ENCODE results near the gene UQCC2.

UQCC2 gene

GRCh38 chr6:33690766-33691165 lies 20.7 kb downstream of the UQCC2 start:
- DNase-seq (ENCODE audit: low read depth in 2 of 2): no peak

DNA sequence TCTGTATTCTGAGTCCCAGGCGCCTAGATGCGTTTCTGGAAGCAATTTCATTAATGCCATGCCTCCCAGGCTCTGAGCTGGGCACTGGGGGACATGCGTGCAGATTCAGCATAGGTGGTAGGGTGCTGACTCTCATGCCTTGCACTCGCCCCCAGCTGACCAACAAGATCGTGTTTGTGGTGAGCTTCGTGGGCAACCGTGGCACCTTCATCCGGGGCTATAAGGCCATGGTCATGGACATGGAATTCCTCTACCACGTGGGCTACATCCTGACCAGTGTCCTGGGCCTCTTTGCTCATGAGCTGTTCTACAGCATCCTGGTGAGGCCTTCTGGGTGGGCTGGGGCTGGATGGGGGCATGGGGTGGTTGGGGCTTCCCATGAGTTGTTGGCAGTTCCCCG lies 21.6 kb downstream of the UQCC2 start:
- DNase-seq (ENCODE audit: low read depth in 2 of 2): no peak

DNA sequence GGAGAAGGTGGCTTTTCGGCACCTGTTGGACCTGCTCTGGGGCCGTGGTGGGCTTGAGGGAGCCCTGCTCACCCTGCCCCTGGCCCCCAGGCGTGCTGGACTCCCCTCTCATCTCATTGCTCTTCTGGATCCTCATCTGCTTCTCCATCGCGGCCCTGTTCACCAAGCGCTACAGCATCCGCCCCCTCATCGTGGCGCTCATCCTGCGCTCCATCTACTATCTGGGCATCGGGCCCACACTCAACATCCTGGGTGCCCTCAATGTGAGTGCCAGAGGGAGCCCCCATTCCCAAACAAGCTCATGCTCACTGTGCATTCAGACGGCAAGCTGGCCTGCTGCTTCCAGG lies 22.4 kb downstream of the UQCC2 start:
- DNase-seq (ENCODE audit: low read depth in 2 of 2): no peak

DNA sequence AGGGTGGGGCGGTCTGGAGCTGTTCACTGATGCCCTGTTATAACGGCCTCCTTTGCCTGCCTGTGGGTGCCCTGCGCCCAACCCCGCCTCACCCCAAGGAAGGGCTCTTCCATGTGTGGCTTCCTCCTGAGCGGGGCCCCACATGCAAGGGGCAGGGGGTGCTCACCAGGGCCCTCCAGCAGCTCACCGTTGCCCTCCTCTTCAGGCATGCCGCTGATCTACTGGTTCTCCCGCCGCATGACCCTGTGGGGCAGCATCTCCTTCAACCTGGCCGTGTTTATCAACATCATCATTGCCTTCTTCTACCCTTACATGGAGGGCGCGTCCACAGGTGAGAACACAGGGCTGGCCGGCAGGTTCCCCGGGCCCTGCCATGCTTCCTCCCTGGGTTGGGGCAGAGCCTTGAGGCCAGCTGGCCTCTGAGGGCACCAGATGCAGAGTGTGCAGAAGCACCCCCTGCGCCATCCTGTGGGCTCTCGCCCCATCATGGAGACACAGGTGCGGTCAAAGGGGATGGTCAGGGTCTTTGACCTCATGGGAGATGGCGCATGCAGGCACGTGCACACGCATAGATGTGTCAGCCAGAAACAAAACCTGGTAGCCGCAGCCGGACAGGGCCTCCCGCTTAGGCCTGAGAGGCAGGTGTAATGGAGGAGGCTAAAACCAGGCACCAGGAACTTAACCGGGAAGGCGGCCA lies 22.9 kb downstream of the UQCC2 start:
- DNase-seq (ENCODE audit: low read depth in 2 of 2): no peak

- no peak for DNase-seq (ENCODE audit: low read depth in 2 of 2)
These were observed 23.5 kb downstream of the UQCC2 start for GRCh38 chr6:33688006-33688405.

DNA sequence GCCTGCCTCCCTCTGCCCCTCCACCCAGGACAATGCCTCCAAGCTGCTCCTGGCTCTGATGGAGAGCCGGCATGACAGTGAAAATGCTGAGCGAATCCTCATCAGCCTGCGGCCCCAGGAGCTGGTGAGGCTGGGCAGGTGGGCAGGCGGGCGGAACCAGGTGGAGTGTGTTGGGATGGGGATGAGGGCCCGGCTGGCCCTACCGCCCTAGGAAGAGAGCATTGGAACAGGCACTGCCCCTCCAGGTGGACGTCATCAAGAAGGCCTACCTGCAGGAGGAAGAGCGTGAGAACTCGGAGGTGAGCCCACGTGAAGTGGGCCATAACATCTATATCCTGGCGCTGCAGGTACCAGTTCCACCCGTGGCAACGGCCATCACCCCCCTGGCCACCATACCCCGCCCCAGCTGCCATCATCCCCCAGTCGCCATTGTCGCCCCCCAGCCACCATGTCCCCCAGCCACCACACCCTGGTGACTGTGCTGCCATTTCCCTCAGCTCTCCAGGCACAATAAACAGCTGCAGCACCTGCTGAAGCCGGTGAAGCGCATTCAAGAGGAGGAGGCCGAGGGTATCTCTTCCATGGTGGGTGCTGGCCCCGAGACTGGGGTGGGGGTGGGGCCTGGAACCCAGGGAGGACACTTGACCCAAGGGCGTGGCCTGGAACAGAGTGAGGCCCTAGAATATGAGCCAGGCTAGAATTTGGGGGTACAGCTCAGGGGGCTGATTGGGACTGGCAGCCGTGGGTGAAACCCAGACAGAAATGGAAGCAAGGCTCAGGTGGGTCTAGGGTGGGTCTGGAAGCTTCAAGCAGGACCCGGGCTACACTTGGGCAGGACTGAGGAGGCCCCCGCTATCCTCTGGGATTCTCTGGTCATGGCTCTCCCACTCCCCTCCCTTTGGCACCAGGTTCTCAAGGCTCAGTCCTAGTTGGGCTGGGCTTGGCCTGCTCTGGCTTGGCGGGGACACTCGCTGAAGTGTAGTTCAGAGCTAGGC lies 24.2 kb downstream of the UQCC2 start:
- no peak for DNase-seq (ENCODE audit: low read depth in 2 of 2)

- no peak for DNase-seq (ENCODE audit: low read depth in 2 of 2)
These were observed 25.1 kb downstream of the UQCC2 start for GRCh38 chr6:33686225-33686924.

- DNase-seq (ENCODE audit: low read depth in 2 of 2): no peak
These were observed 25.9 kb downstream of the UQCC2 start for GRCh38 chr6:33685411-33686224.

- DNase-seq (ENCODE audit: low read depth in 2 of 2): no peak
These were observed 26.5 kb downstream of the UQCC2 start for GRCh38 chr6:33684983-33685382.

DNA sequence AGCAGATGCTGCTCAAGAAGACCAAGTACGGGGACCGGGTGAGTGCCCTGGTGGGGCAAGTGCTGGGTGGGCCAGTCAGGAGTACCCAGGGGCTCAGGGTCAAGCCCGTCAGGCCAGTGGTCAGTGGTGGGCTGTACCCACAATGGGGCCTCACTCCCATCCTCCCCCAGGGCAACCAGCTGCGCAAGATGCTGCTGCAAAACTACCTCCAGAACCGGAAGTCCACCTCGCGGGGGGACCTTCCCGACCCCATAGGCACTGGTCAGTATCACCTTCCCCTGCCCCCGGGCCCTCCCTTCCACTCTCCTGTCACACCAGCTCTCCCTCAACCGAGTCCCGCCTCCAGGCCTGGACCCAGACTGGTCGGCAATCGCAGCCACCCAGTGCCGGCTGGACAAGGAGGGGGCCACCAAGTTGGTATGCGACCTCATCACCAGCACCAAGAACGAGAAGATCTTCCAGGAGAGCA lies 27.0 kb downstream of the UQCC2 start:
- no peak for DNase-seq (ENCODE audit: low read depth in 2 of 2)

DNA sequence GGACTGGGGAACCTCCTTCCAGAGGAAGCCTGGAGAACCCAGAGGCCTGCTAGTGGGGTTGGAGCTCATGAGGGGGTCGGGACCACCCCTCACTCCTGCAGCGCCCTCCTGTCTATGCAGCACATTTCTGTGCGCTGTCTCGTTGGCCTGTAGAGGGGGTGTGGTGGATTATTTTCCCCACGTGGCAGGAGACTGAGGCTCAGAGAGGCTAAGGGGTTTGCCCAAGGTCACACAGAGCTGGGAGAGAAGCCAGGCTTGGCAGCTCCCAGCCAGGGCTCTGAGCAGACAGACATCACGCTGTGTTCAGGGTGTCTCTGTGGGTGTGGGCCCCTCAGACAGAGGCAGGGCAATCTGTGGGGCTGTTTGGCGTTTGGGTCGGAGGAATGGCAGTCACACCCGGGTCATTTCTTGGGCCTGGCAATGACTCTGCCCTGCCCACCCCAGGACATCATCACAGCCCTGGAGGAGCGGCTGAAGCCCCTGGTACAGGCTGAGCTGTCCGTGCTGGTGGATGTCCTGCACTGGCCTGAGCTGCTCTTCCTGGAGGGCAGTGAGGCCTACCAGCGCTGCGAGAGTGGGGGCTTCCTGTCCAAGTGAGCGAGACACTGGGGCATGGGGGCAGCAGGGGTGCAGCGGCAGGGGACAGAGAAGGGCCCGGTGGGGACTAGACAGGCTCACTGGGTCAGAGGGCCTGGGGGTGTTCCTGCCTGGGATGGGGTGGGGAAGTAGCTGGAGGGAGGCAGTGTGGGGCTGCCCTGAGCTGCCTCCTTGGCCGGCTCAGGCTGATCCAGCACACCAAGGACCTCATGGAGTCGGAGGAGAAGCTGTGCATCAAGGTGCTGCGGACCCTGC lies 27.7 kb downstream of the UQCC2 start:
- no peak for DNase-seq (ENCODE audit: low read depth in 2 of 2)

DNA sequence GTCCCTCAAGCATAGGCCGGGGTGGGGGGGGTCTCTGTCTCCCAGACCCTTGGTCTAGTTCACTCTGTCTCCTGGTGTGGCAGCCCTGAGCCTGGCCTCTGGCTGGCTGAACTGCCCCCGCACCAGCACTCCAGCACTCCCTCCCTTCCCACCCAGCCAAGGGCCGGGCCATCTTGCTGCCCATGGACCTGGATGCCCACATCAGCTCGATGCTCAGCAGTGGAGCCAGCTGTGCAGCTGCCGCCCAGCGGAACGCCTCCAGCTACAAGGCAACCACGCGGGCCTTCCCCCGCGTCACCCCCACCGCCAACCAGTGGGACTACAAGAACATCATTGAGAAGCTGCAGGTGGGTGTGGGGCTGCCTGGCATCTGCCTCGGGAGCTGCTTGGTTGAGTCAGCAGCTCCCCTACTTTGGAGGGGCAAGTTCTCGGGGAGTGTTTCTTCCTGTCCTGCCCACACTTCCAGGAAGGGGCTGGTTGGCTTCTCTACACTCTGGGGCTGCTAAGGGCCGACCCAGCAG lies 28.4 kb downstream of the UQCC2 start:
- DNase-seq (ENCODE audit: low read depth in 2 of 2): peak in 1 of 2 donors; percentile 44

DNA sequence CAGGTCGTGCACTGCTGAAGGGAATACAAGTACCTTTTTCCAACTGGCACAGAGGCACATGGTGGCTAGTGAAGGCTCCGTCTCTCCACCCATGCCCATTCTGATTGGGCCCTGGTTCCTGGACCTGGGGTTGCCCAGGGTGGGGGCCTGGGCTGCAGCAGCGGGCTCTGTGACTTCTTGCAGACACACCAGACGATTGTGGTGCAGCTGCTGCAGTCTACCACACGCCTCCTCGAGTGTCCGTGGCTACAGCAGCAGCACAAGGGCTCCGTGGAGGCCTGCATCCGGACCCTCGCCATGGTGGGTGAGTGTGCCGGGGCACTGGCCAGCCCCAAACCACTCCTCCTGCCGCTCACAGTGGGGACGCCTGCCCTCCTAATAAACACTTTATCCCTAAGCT lies 29.2 kb downstream of the UQCC2 start:
- no peak for DNase-seq (ENCODE audit: low read depth in 2 of 2)

DNA sequence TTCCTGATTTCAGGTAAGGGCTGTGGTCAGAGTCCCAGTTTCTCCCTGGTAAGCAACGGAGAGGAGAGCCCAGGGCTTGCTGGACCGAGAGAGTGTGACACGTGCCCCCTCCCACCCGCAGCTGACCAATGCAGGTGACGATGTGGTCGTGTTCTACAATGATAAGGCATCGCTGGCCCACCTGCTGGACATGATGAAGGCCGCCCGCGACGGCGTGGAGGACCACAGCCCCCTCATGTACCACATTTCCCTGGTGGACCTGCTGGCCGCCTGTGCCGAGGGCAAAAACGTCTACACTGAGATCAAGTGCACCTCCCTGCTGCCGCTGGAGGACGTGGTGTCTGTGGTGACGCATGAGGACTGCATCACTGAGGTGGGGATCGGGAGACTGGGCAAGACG lies 31.7 kb downstream of the UQCC2 start:
- DNase-seq (ENCODE audit: low read depth in 2 of 2): no peak

GRCh38 chr6:33678932-33679490 lies 32.5 kb downstream of the UQCC2 start:
- DNase-seq (ENCODE audit: low read depth in 2 of 2): no peak

GRCh38 chr6:33678233-33678931 lies 33.1 kb downstream of the UQCC2 start:
- DNase-seq (ENCODE audit: low read depth in 2 of 2): no peak

DNA sequence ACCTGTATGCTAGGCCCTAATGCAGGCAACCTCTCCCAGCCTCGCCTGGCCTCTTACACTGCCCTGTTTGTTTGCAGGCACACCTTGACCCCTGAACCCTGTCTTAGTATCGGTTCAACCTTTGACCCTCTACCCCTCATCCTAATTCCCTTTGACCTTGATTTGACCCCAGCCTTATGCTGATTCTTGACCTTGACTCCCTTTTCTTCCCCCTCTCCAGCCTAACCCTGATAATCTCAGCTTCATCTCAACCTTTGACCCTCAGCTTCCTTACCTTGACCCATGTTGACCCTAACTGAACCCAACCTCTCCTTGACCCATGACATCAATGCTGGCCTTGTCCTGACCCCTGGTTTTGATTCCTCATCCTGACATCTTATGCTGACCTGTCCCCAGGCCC lies 33.8 kb downstream of the UQCC2 start:
- no peak for DNase-seq (ENCODE audit: low read depth in 2 of 2)

GRCh38 chr6:33677143-33677660 lies 34.3 kb downstream of the UQCC2 start:
- DNase-seq (ENCODE audit: low read depth in 2 of 2): no peak

Data from stimulated activated CD8-positive, alpha-beta memory T cell treated with anti-CD3 and anti-CD28 coated beads, Interleukin-2, amount 100 ng/mL, for 48 hours (primary cell).